Epithelial cell of alveolus of lung (primary cell): Measurements from ENCODE around the gene FBXW10. TPM values are rescaled to one million over a fixed set of nuclear protein-coding genes. Genes with fewer than 3 reads are reported as not detected.

Experiments
- total RNA-seq: library from RNA; depleted of rRNA; stranded (reverse); fragments of >200 nt; gene quantifications from 2 replicates; pipeline ENCODE4 v1.2.1, GENCODE V29; 2015

FBXW10 gene
- not detected in 2 replicates for total RNA-seq

GRCh38 chr17:18743699-18744421 is at the start of gene FBXW10:
Gene FBXW10 (plus strand): TSS chr17:18744054. CDS start chr17:18744245, 191 bp downstream.

GRCh38 chr17:18780991-18781718 is 37.3 kb downstream of the FBXW10 start, which contains the start of gene TVP23B:
Gene TVP23B (plus strand): TSS chr17:18781183. CDS start chr17:18781294, 111 bp downstream.

Other genes with a start within 250 kb of the FBXW10 start
- not detected in 2 replicates for gene TBC1D28, start 99.7 kb upstream of the FBXW10 start, total RNA-seq
- 4.9 and 14.9 TPM in 2 replicates for gene FOXO3B, start 61.7 kb upstream of the FBXW10 start, total RNA-seq
- 28.1 and 31.3 TPM in 2 replicates for gene TVP23B, start 37.1 kb downstream of the FBXW10 start, total RNA-seq
- gene PRPSAP2, start 114.1 kb downstream of the FBXW10 start, total RNA-seq: 22.0 and 29.6 TPM in 2 replicates
- not detected in 2 replicates for gene SLC5A10, start 208.1 kb downstream of the FBXW10 start, total RNA-seq